T-helper 1 cell treated with Interleukin-12 subunit alpha and Interleukin-12 subunit beta and Interleukin-4 antibody, amounts not matched to agents 30 ng/mL and 1 ng/mL, for 36 hours (primary cell): Measurements from ENCODE around the gene RALGPS1. TPM values are rescaled to one million over a fixed set of nuclear protein-coding genes. Genes with fewer than 3 reads are reported as not detected.

Experiments used
- intact Hi-C: fragments of 100-400 bp; cut with micrococcal nuclease; formaldehyde crosslinking; loops from one replicate; pipeline ENCODE4 v1.15.1; 2024
- total RNA-seq: library from RNA; stranded (reverse); gene quantifications from 2 replicates; pipeline ENCODE4 v1.2.3, GENCODE V29; 2022

Gene RALGPS1
- total RNA-seq, 1 donor from 2014 or later: 3.8 TPM

DNA sequence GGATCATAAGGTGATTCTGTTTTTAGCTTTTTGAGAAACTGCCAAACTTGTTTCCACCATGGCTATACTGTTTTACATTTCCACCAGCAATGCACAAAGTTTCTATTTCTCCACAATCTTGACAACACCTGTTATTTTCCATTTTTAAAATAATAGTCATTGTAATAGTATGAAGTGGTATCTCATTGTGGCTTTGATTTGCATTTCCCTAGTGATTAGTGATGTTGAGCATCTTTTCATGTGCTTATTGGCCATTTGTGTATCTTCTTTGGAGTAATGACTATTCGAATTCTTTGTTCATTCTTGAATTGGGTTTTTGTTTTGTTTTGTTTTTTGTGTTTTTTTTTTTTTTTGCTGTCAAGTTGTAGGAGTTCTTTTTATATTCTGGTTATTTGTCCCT lies 354.9 kb downstream of the RALGPS1 start:
- intact Hi-C loops: no loop called here

Other genes starting within 250 kb of the RALGPS1 start
- 16.9 and 23.6 TPM in 2 replicates for gene ZBTB43, start 109.7 kb upstream of the RALGPS1 start, total RNA-seq
- 9.4 and 9.7 TPM in 2 replicates for gene ZBTB34, start 54.1 kb upstream of the RALGPS1 start, total RNA-seq
- 0.07 TPM in 1 of 2 replicates, not detected in the other for gene ANGPTL2, start 207.9 kb downstream of the RALGPS1 start, total RNA-seq